K562 (cell line): ENCODE data around the gene LEMD1. TPM values are rescaled to one million over a fixed set of nuclear protein-coding genes. Genes with fewer than 3 reads are reported as not detected.
A peak's percentile ranks its signal among the peaks of the same experiment; 100 is the strongest.

Experiments used
- ATAC-seq: fragments of 200-7000 bp; cut with Tn5 transposase; 3 replicates; pipeline ENCODE4 v1.9.1; 2020; ENCODE audit warnings: moderate library complexity
- BruUV-seq: library from RNA; stranded (reverse); fragments of 400-500 nt; replicated peaks from 2 replicates; lab custom pipeline; 2021; lab: Mats Ljungman, UMichigan
- CTCF ChIA-PET: fragments of 300-600 bp; formaldehyde crosslinking; extraction: SDS; loops from one replicate; lab custom pipeline; 2021; ENCODE audit warnings: low intra/inter-chr PET ratio; lab: Yijun Ruan, JAX
- POLR2A ChIA-PET: fragments of 300-600, 350-650 bp; sonication (Branson Sonifier 250); formaldehyde crosslinking; extraction: SDS; loops from one replicate; lab custom pipeline; 2021; ENCODE audit warnings: antibody characterized with exemption, inconsistent platforms; lab: Yijun Ruan, JAX
- DNase-seq, 4 experiments: peaks; one replicate each; pipeline versions ENCODE4 v3.0.0 to v3.0.0-alpha.2; 2011 to 2018; ENCODE audit warnings: low spot score in 3 of 4, mixed read lengths in 3 of 4; ENCODE audit errors: extremely low read depth in 1 of 4
- FAIRE-seq: peaks from 2 replicates; lab custom pipeline; 2011; peaks lifted over from hg19 to GRCh38; lab: Jason Lieb, UNC
- H2AFZ ChIP-seq: 2 replicates; pipeline ENCODE4 v1.6.0; 2011; ENCODE audit warnings: low read depth, low read length, control low read depth, inconsistent platforms
- H3K27ac ChIP-seq: fragments of 200-600 bp; 3 replicates; pipeline ENCODE4 v1.8.0; 2011; ENCODE audit warnings: low read depth, mild to moderate bottlenecking, control low read depth, inconsistent platforms, low read length, moderate library complexity, mixed read lengths; ENCODE audit errors: extremely low read depth
- H3K27me3 ChIP-seq, 2 experiments: fragments of 300-600 bp in 1 of 2; 2 replicates in 1 of 2; 3 replicates in 1 of 2; pipeline versions ENCODE4 v1.6.0 to v1.8.0; 2011; ENCODE audit warnings: inconsistent platforms in 2 of 2, low read length in 2 of 2, mild to moderate bottlenecking in 1 of 2, mixed read lengths in 1 of 2, moderate library complexity in 1 of 2; ENCODE audit not compliant: control insufficient read depth in 2 of 2, insufficient read depth in 2 of 2
- H3K36me3 ChIP-seq: fragments of 300-600 bp; 3 replicates; pipeline ENCODE4 v1.8.0; 2011; ENCODE audit warnings: mild to moderate bottlenecking, low read length, inconsistent platforms; ENCODE audit not compliant: control insufficient read depth, insufficient read depth
- H3K4me1 ChIP-seq, 2 experiments: fragments of 200-600 bp in 1 of 2; replicated peaks in 1 of 2; 2 replicates in 1 of 2; 3 replicates in 1 of 2; pipeline versions ENCODE4 v1.5.1 to v1.8.0; 2011; ENCODE audit warnings: inconsistent platforms in 2 of 2, low read length in 2 of 2, mild to moderate bottlenecking in 1 of 2, mixed read lengths in 1 of 2, moderate library complexity in 1 of 2; ENCODE audit not compliant: control insufficient read depth in 2 of 2, insufficient read depth in 2 of 2
- H3K4me2 ChIP-seq: 2 replicates; pipeline ENCODE4 v1.6.1; 2011; ENCODE audit warnings: low read length, control low read depth, inconsistent platforms, mixed read lengths; ENCODE audit not compliant: insufficient read depth
- H3K4me3 ChIP-seq: fragments of 200-600 bp; sonication (generic), shearing (Covaris generic); 2 replicates; pipeline ENCODE4 v1.5.1; 2016; ENCODE audit warnings: control low read depth, inconsistent platforms
- H3K79me2 ChIP-seq: fragments of 200-600 bp; 3 replicates; pipeline ENCODE4 v1.8.0; 2011; ENCODE audit warnings: low read length, inconsistent platforms; ENCODE audit not compliant: control insufficient read depth, insufficient read depth
- H3K9ac ChIP-seq, 2 experiments: 2 replicates each; pipeline versions ENCODE4 v1.6.0 to v1.6.1; 2011; ENCODE audit warnings: low read depth in 2 of 2, low read length in 2 of 2, control low read depth in 1 of 2, inconsistent platforms in 1 of 2, mild to moderate bottlenecking in 1 of 2, mixed read lengths in 1 of 2; ENCODE audit not compliant: insufficient read depth in 1 of 2
- H3K9me1 ChIP-seq: one replicate; pipeline ENCODE4 v1.6.0; 2011; ENCODE audit warnings: inconsistent platforms, mild to moderate bottlenecking, low read length, moderate library complexity; ENCODE audit not compliant: control insufficient read depth, insufficient read depth
- H3K9me3 ChIP-seq: replicated peaks from 2 replicates; pipeline ENCODE4 v1.5.1; 2011; ENCODE audit warnings: low read depth, low read length, inconsistent platforms; ENCODE audit not compliant: control insufficient read depth, insufficient read depth
- H4K20me1 ChIP-seq: replicated peaks from 2 replicates; pipeline ENCODE4 v1.6.1; 2011; ENCODE audit warnings: low read length, inconsistent platforms, mixed read lengths; ENCODE audit not compliant: control insufficient read depth, insufficient read depth
- DIDO1 ChIP-seq: fragments of 450-650 bp; IDR thresholded peaks from 2 replicates; pipeline ENCODE4 v1.6.1; 2016; ENCODE audit warnings: low read depth, missing biosample characterization, missing genetic modification characterization
- NCOA6 ChIP-seq: fragments of 450-650 bp; IDR thresholded peaks from 2 replicates; pipeline ENCODE4 v1.6.1; 2017; ENCODE audit warnings: mild to moderate bottlenecking
- RFX1 ChIP-seq: fragments of 450-650 bp; IDR thresholded peaks from 2 replicates; pipeline ENCODE4 v1.6.1; 2016; ENCODE audit warnings: mild to moderate bottlenecking, moderate library complexity
- WGBS: fragments of 100-300 bp; shearing (Covaris generic); methylation state at CpG from one replicate; pipeline ENCODE4 v1.1.6; 2016; ENCODE audit warnings: low coverage, mixed read lengths; ENCODE audit not compliant: insufficient coverage; ENCODE audit errors: missing lambda C conversion rate; 5-methylcytosine and 5-hydroxymethylcytosine counted together
- in situ Hi-C: fragments of 300-500 bp; cut with MboI; formaldehyde crosslinking; loops from 4 replicates; pipeline ENCODE4 v1.15.0; 2018; ENCODE audit warnings: inconsistent platforms, mixed read lengths
- intact Hi-C: fragments of 100-400 bp; cut with micrococcal nuclease; formaldehyde crosslinking; loops from 2 replicates; pipeline ENCODE4 v1.14.2; 2022
- polyA plus RNA-seq, 8 experiments: library from polyadenylated mRNA; depleted of rRNA in 4 of 8; stranded (reverse) in 5 of 8; unstranded in 3 of 8; fragments of >200 nt; fragmentation: Nextera tagmentation in 2 of 8; fragmentation: Illumina TruSeq in 1 of 8; extraction: Ambion mirVana in 2 of 8; extraction: Trizol in 1 of 8; gene quantifications; 2 replicates each; pipeline versions ENCODE4 v1.2.1 to v1.2.3, GENCODE V29; 2011 to 2014; ENCODE audit warnings: inconsistent platforms in 1 of 8, missing spikeins in 1 of 8
- total RNA-seq, 7 experiments: library from RNA; depleted of rRNA in 6 of 7; stranded (reverse); fragments of >200 nt in 6 of 7; fragmentation: Illumina TruSeq in 2 of 7; extraction: Trizol in 2 of 7; gene quantifications; 2 replicates each; pipeline versions ENCODE4 v1.2.1 to v1.2.3, GENCODE V29; 2011 to 2021; ENCODE audit warnings: low replicate concordance in 1 of 7

LEMD1 gene
- total and polyA plus RNA-seq, 9 of the 15 experiments (the other 6 are each of a cell fraction or from before 2014, with no cell fraction given) = 0.11 to 2.4 (median 0.57) TPM; not detected in 1

GRCh38 chr1:205435578-205436573, 14.0 kb upstream of the LEMD1 start:
- Histone ChIP-seq H3K9me3 (no peaks in the 10 kb centered on the region), H3K36me3 (no peaks in the 10 kb centered on the region), H3K9me1 (no peaks in the 10 kb centered on the region), H3K4me1 (peaks cover 5 to 6% of the 10 kb centered on the region in 2 experiments), H4K20me1 (no peaks in the 10 kb centered on the region; the same call in 1 of the 2 replicates), H3K27ac (no peak overlapping the region), H3K79me2 (no peaks in the 10 kb centered on the region), H3K9ac (no peak overlapping the region), H3K4me3 (no peak overlapping the region), H2AFZ (no peak overlapping the region), H3K27me3 (peaks cover 11 to 48% of the 10 kb centered on the region in 2 experiments; a peak in 3 of 5 replicates), H3K4me2 (no peak overlapping the region)
- in situ Hi-C loops (no loop called here), intact Hi-C loops (loop anchor here (10.0 kb wide), 1 partner anchor 81 kb away; the partner anchor contains the start of gene KLHDC8A)
- BruUV-seq = no TSS peak
- ChIA-PET CTCF (interaction anchor here (0.6 kb wide), 1 partner anchor 481 kb away, joined by 3 read pairs; no protein-coding TSS in a partner anchor), POLR2A (interaction anchor here (0.6 kb wide), 1 partner anchor 39 kb away, joined by 3 read pairs; no protein-coding TSS in a partner anchor)
- ATAC-seq (no peak), DNase-seq (peak in 1 of 4 experiments; percentile 24), FAIRE-seq (no peak)
- TF ChIP-seq RFX1 (peak; percentile 91), DIDO1 (no peak)
- WGBS = 0% methylated on average over 11 of the region's 11 CpGs

GRCh38 chr1:205434738-205435137, 12.9 kb upstream of the LEMD1 start:
- H3K4me1 ChIP-seq = peaks cover 6% of the 10 kb centered on the region in 2 experiments; a peak in 4 of 5 replicates
- intact Hi-C loops = loop anchor here (10.0 kb wide), 1 partner anchor 80 kb away; the partner anchor contains the start of gene KLHDC8A
- no peak for FAIRE-seq
- H2AFZ ChIP-seq = no peak overlapping the region
- peaks cover 11 to 55% of the 10 kb centered on the region in 2 experiments; a peak in 4 of 5 replicates for H3K27me3 ChIP-seq
- in situ Hi-C loops = no loop called here
- 5% methylated on average over 6 of the region's 6 CpGs for WGBS
- ChIA-PET CTCF (no interaction called here), POLR2A (no interaction called here)
- H3K27ac ChIP-seq = no peak overlapping the region
- DNase-seq = no peak
- H3K4me2 ChIP-seq = no peak overlapping the region
- H3K9me3 ChIP-seq = no peaks in the 10 kb centered on the region
- no peaks in the 10 kb centered on the region for H3K9me1 ChIP-seq
- ATAC-seq = no peak
- no peaks in the 10 kb centered on the region for H3K79me2 ChIP-seq
- no peak overlapping the region for H3K4me3 ChIP-seq
- H3K36me3 ChIP-seq = no peaks in the 10 kb centered on the region
- no peaks in the 10 kb centered on the region; the same call in 1 of the 2 replicates for H4K20me1 ChIP-seq
- H3K9ac ChIP-seq = no peak overlapping the region
- no TSS peak for BruUV-seq
- TF ChIP-seq NCOA6 = no peak
